ENCODE measurements around the gene OR51B2.
"Not testable (repeated sequence)": the region's sequence is repeated elsewhere in the genome, so short reads cannot be mapped to it uniquely, and the experiment has no call there.

The OR51B2 gene

GRCh38 chr11:5310423-5310822 is 13.7 kb downstream of the OR51B2 start:
- no peak for DNase-seq

GRCh38 chr11:5307256-5308019 is 16.7 kb downstream of the OR51B2 start:
- DNase-seq, result no peak

- DNase-seq, result no peak
These were observed 20.1 kb downstream of the OR51B2 start for GRCh38 chr11:5304046-5304445.

- DNase-seq, result no peak
These were observed 20.5 kb downstream of the OR51B2 start for GRCh38 chr11:5303626-5304025.

- DNase-seq, result no peak
These were observed 22.3 kb downstream of the OR51B2 start, which contains the start of gene OR51B4 for GRCh38 chr11:5301846-5302245. OR51B4 (minus strand) TSS chr11:5301946; CDS start chr11:5301946, 0 bp downstream.

- no peak for DNase-seq
These were observed 23.8 kb downstream of the OR51B2 start for GRCh38 chr11:5300251-5300650.

GRCh38 chr11:5298451-5298850 is 25.6 kb downstream of the OR51B2 start:
- DNase-seq, result no peak

- DNase-seq, result no peak
These were observed 26.3 kb downstream of the OR51B2 start for GRCh38 chr11:5297721-5298323.

- DNase-seq, result not testable (repeated sequence)
These were observed 29.6 kb downstream of the OR51B2 start for GRCh38 chr11:5294342-5294995.

- no peak for DNase-seq
These were observed 31.1 kb downstream of the OR51B2 start for GRCh38 chr11:5293028-5293427.

- no peak for DNase-seq
These were observed 32.8 kb downstream of the OR51B2 start for GRCh38 chr11:5291207-5291838.

GRCh38 chr11:5290106-5290505 is 34.0 kb downstream of the OR51B2 start:
- DNase-seq, result no peak

GRCh38 chr11:5289696-5290095 is 34.4 kb downstream of the OR51B2 start:
- no peak for DNase-seq

GRCh38 chr11:5288906-5289550 is 35.1 kb downstream of the OR51B2 start:
- DNase-seq, result no peak

GRCh38 chr11:5288108-5288905 is 35.8 kb downstream of the OR51B2 start:
- DNase-seq, result no peak

- DNase-seq, result no peak
These were observed 37.2 kb downstream of the OR51B2 start for GRCh38 chr11:5286901-5287300.

- no peak for DNase-seq
These were observed 37.7 kb downstream of the OR51B2 start for GRCh38 chr11:5286351-5286750.

GRCh38 chr11:5285703-5286340 is 38.3 kb downstream of the OR51B2 start:
- DNase-seq, result no peak

GRCh38 chr11:5284637-5285036 is 39.5 kb downstream of the OR51B2 start:
- no peak for DNase-seq

- DNase-seq, result no peak
These were observed 40.2 kb downstream of the OR51B2 start for GRCh38 chr11:5283882-5284281.

- no peak for DNase-seq
These were observed 41.0 kb downstream of the OR51B2 start for GRCh38 chr11:5283086-5283485.

GRCh38 chr11:5282628-5283027 is 41.5 kb downstream of the OR51B2 start:
- DNase-seq, result no peak

Measured in NCI-H187 treated with DMSO at 0.1 percent for 48 hours (cell line).